Myocyte (in vitro differentiated cells): ENCODE results near the gene DOCK2. TPM values are rescaled to one million over a fixed set of nuclear protein-coding genes. Genes with fewer than 3 reads are reported as not detected.

Experiments
- DNase-seq: peaks from one replicate; pipeline ENCODE4 v3.0.0-alpha.2; 2012; ENCODE audit warnings: low read depth
- total RNA-seq: library from RNA; depleted of rRNA; stranded (reverse); fragments of >200 nt; gene quantifications from 2 replicates; pipeline ENCODE4 v1.2.3, GENCODE V29; 2014

The DOCK2 gene
- total RNA-seq, 1 donor from 2014 or later = 0.08 TPM

GRCh38 chr5:170028124-170028523 lies 391.0 kb downstream of the DOCK2 start:
- no peak for DNase-seq

- DNase-seq = no peak
These were observed 397.2 kb downstream of the DOCK2 start for GRCh38 chr5:170034231-170034630.

- DNase-seq = no peak
These were observed 401.2 kb downstream of the DOCK2 start for GRCh38 chr5:170038241-170038640.

- no peak for DNase-seq
These were observed 402.8 kb downstream of the DOCK2 start for GRCh38 chr5:170039830-170040229.

- no peak for DNase-seq
These were observed 409.2 kb downstream of the DOCK2 start for GRCh38 chr5:170046241-170046640.

GRCh38 chr5:170049713-170050112 lies 412.6 kb downstream of the DOCK2 start:
- DNase-seq = no peak

GRCh38 chr5:170053896-170054295 lies 416.8 kb downstream of the DOCK2 start:
- no peak for DNase-seq

GRCh38 chr5:170055606-170056005 lies 418.5 kb downstream of the DOCK2 start:
- no peak for DNase-seq

- DNase-seq = no peak
These were observed 419.6 kb downstream of the DOCK2 start for GRCh38 chr5:170056561-170057267.

- DNase-seq = no peak
These were observed 420.2 kb downstream of the DOCK2 start for GRCh38 chr5:170057311-170057710.

GRCh38 chr5:170059221-170059620 lies 422.1 kb downstream of the DOCK2 start:
- DNase-seq = no peak

- no peak for DNase-seq
These were observed 430.1 kb downstream of the DOCK2 start for GRCh38 chr5:170067152-170067551.

- DNase-seq = no peak
These were observed 430.6 kb downstream of the DOCK2 start for GRCh38 chr5:170067574-170068170.

- no peak for DNase-seq
These were observed 432.4 kb downstream of the DOCK2 start for GRCh38 chr5:170069512-170069911.

GRCh38 chr5:170070556-170071412 lies 433.7 kb downstream of the DOCK2 start:
- DNase-seq = peak; percentile 27

GRCh38 chr5:170071748-170072147 lies 434.7 kb downstream of the DOCK2 start:
- DNase-seq = no peak

GRCh38 chr5:170075696-170076095 lies 438.6 kb downstream of the DOCK2 start:
- DNase-seq = no peak

- DNase-seq = peak; percentile 10
These were observed 439.1 kb downstream of the DOCK2 start for GRCh38 chr5:170076211-170076610.

GRCh38 chr5:170076739-170077138 lies 439.7 kb downstream of the DOCK2 start:
- DNase-seq = no peak

- no peak for DNase-seq
These were observed 440.5 kb downstream of the DOCK2 start for GRCh38 chr5:170077526-170077925.

GRCh38 chr5:170078458-170078857 lies 441.4 kb downstream of the DOCK2 start:
- no peak for DNase-seq

- no peak for DNase-seq
These were observed 441.9 kb downstream of the DOCK2 start for GRCh38 chr5:170078931-170079330.
